T1000 (cell line): ENCODE measurements around the gene RPL10.

Experiments used
- DNase-seq: peaks from one replicate; lab custom pipeline; 2025; ENCODE audit warnings: mixed read lengths; lab: John Stamatoyannopoulos, UW

Gene RPL10

GRCh38 chrX:154401045-154401799 is 3.0 kb downstream of the RPL10 start:
- no peak for DNase-seq

- no peak for DNase-seq
Measured at GRCh38 chrX:154401918-154402621, 3.9 kb downstream of the RPL10 start.

DNA sequence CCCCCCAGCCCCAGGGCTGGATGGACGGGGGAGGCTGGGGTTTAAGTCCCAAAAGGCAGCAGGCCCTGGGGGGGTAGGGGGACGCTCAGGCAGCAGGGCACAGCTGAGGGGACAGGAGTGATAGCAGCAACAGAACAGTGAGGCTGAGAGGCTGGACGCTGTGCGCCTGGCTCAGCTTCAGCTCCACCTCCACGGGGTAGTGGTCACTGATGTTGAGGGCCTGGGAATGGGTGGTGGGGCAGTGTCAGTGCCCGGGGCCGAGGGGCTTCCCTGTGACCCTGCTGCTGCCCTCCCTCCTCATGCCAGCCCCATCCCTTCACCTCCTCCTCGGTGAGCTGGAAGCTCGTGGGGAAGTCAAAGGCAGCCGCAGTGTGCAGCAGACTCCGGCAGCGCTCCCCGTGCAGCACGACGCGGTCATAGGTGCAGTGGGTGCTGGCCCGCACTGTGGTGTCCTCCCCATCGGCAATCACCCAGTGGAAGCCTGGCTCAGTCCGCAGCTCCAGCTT is 4.5 kb downstream of the RPL10 start:
- DNase-seq: no peak

DNA sequence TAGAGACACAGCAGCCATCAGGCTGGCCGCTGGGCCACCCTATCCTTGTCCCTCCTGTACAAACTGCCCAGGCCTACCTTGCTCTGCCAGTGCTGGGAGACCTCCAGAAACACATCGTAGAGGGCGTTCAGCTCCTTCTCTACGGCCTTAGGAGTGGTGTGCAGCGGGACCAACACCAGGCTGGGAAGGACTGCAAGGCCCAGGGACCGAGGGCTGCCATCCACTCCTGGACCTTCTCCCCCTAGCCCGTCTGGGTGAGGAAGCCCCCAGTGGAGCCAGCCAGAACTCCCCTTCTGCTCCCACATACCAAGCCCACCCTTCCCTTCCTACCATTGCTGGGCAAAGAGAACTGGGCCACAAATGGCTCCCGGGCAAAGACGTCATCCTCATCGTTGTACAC is 5.0 kb downstream of the RPL10 start:
- no peak for DNase-seq

GRCh38 chrX:154403858-154404257 is 5.7 kb downstream of the RPL10 start:
- DNase-seq: no peak

- DNase-seq: no peak
Measured at GRCh38 chrX:154404625-154405192, 6.5 kb downstream of the RPL10 start.

- no peak for DNase-seq
Measured at GRCh38 chrX:154408659-154409221, 10.6 kb downstream of the RPL10 start.

DNA sequence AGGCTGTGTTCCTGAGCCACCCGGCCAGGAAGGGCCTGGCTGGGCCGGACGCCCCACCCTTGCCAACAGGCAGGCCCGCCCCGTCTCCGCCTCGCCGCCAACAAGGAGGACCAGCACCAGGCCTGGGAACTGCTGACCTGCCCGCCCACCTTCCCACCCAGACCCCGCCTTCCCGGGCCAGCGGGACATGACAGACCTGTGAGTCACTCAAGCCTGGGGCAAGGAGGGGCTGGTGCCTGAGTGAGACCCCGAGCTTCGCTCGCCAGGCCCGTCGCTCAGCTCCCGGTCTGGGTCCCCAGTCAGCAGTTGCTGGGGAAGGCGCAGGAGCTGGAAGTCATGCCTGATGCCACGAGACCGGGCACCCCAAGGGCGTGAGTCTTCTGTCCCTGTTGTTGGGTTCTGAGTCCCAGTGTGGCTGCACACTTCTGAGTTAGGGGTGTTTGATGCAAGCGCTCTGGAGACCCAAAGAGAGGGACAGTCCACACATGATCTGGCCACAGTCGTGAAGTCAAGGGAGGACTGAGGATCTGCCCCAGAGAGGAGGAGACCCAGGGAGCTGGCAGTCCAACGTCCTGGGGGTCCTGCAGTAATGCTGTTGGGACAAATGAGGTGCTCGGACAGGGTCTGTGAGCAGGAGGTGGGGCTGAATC is 11.2 kb downstream of the RPL10 start, which contains the start of gene DNASE1L1:
Gene DNASE1L1 (minus strand): TSS at position 33 of the 650 bp plus-strand sequence. CDS start 3,686 bp downstream, outside the sequence.
- peak; percentile 62 for DNase-seq

DNA sequence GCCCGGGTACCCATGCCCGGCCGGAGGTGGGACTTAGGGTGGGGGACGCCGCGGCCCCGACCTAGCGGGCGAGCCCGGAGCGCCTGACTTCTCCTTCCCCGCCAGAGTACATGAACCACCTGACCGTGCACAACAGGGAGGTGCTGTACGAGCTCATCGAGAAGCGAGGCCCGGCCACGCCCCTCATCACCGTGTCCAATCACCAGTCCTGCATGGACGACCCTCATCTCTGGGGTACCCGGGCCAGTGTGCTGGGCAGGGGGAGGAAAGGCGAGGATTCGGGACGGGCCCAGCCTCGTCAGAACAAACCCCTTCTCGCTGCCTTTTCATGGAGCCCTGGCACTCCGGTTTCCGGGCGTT is 13.8 kb downstream of the RPL10 start:
- DNase-seq: no peak

- no peak for DNase-seq
Measured at GRCh38 chrX:154412468-154412867, 14.3 kb downstream of the RPL10 start.

DNA sequence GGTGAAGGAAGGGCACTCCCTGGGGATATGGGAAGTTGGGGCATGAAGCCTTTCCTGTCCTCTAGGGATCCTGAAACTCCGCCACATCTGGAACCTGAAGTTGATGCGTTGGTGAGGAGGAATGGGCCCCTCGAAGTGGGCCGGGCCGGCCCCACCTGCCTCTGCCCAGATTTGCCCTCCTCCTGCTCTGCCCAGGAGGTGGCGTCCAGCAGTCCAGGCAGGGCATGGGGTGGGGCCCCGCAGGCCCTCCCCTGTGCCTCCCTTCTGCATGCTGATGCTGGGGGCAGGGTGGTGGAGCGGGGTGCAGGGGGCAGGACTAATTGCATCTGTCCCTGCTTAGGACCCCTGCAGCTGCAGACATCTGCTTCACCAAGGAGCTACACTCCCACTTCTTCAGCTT is 15.0 kb downstream of the RPL10 start:
- DNase-seq: no peak

DNA sequence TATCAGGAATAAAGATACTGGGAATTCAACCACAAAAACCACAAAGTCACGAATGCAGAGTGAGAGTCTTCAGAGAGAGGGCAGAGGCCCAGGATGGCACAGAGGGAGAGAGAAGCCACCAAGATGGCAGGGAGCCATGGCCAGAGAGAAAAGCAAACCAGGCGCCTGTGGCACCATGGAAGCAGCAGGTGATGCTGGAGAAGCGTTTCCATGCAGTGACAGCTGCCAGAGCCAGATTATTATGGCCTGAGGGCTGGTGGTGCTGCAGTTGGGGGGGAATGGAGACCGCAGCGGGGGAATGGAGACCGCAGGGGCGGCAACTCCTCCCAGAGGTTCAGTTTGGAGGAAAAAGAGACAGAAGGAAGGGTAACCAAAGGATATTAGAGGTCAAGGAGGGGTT is 19.0 kb downstream of the RPL10 start:
- no peak for DNase-seq

DNA sequence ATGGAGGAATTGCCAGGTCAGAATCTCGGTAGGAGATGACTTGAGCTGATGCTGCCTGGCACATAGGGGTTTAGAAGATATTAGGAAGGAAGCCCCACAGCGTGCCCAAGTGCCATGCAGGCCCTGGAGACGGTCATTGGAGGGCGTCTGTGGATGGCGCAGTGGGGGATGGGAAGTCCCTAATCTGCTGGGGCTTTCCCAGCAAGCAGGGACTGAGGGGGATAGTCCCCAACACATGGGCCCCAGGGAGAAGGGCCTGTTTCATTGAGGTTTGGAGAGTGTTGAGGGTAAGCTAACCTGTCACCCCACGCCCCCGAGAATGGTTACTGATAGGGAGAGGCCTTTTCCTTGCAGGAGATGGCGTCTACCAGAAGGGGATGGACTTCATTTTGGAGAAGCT is 21.0 kb downstream of the RPL10 start:
- no peak for DNase-seq

DNA sequence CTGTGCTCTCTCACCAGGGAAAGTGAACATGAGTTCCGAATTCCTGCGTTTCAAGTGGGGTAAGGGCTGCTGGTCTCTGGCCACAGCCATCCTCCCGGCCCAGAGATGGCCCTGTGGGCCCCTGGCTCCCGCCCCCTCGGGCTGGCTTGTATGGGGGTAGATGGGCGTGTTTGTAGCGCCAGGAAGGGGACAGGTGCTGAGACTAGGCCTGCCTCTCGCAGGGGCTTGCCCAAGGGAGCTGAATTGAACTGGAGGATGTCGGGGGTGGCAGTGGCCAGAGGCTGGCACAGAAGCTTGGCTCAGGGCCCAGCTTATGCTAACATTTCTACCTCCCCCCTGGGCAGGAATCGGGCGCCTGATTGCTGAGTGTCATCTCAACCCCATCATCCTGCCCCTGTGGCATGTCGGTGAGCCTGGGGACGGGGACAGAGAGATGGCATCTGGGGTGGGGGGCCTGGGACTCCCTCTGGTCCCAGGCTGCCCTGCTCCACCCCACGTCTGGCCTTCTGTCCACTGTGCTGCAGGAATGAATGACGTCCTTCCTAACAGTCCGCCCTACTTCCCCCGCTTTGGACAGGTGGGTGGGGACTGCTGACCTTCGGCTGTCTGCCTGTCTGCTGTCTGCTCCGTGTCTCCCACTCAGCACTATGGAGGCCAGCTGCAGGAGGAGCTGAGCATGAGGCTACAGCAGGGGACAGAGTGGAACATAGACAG is 21.7 kb downstream of the RPL10 start:
- no peak for DNase-seq

DNA sequence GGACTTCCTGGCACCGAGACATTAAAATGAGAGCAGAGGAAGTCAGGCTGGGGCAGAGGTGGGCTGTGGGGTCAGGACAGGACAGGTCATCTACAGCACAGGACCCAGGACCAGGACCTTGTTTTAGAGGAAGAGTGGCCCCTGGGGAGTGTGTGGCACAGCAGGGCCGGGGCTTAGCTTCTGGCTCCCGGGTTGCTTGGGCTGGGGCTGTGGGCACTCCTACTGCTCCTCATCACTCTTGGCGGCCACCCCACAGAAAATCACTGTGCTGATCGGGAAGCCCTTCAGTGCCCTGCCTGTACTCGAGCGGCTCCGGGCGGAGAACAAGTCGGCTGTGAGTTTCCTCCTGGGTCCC is 22.2 kb downstream of the RPL10 start:
- no peak for DNase-seq

- no peak for DNase-seq
Measured at GRCh38 chrX:154426916-154427770, 29.0 kb downstream of the RPL10 start.

- peak; percentile 71 for DNase-seq
Measured at GRCh38 chrX:154428176-154429171, 30.3 kb downstream of the RPL10 start, which contains the start of gene ATP6AP1. Gene ATP6AP1 (plus strand): TSS chrX:154428677. CDS start chrX:154428693, 16 bp downstream.

- DNase-seq: no peak
Measured at GRCh38 chrX:154429711-154430110, 31.5 kb downstream of the RPL10 start.

DNA sequence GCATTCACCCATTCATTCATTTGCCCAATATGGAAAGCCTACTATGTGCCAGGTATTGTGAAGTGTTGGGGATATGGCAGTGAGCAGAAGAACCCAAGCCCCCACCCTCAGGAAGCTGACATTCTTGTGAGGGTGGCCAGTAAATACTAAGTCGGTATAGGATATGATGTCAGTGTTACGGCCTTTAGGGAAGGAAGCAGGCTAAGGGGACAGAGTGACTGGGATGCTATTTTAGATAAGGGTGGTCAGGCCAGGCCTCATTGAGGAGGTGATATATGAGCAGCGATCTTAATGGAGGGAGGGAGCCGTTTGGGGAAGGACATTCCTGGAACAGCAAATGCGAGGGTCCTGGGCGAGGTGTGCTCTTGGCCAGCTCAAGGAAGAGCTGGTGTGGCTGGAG is 32.3 kb downstream of the RPL10 start:
- DNase-seq: no peak
